Stomach (tissue), 4 donors: ENCODE data around the gene CIAO3.

Experiments
- CTCF ChIP-seq, 7 experiments: fragments of 450-650 bp in 4 of 7; fragments of 200-600 bp in 3 of 7; sonication (generic) in 3 of 7; IDR thresholded peaks; one replicate each; pipeline ENCODE4 v1.5.1; 2016 to 2019; ENCODE audit warnings: antibody characterized with exemption in 7 of 7, control low read depth in 2 of 7, mild to moderate bottlenecking in 1 of 7
- EP300 ChIP-seq: sonication (generic); formaldehyde crosslinking; IDR thresholded peaks from one replicate; pipeline ENCODE4 v1.6.1; 2017; ENCODE audit warnings: antibody characterized with exemption
- POLR2A ChIP-seq, 4 donors: fragments of 450-650 bp; IDR thresholded peaks; one replicate each; pipeline ENCODE4 v1.6.1; 2016; ENCODE audit warnings: antibody characterized with exemption in 4 of 4, control low read depth in 2 of 4, mild to moderate bottlenecking in 1 of 4, moderate library complexity in 1 of 4
- POLR2AphosphoS5 ChIP-seq, 3 donors: sonication (generic); formaldehyde crosslinking; IDR thresholded peaks; one replicate each; pipeline ENCODE4 v1.6.1; 2016; ENCODE audit warnings: antibody characterized with exemption in 3 of 3

- TF ChIP-seq CTCF (IDR thresholded peaks at IDR 0.05) (no peak), POLR2A (IDR thresholded peaks at IDR 0.05) (no peak), POLR2AphosphoS5 (IDR thresholded peaks at IDR 0.05) (no peak), EP300 (no peak)
These were observed 23.5 kb upstream of the CIAO3 start for GRCh38 chr16:764184-764750.
